GM23248 (cell line): Measurements from ENCODE around the gene TAF12.

Experiments
- EZH2 ChIP-seq: fragments of 200-600 bp; sonication (generic); IDR thresholded peaks from 2 replicates; pipeline ENCODE4 v1.6.1; 2018; ENCODE audit warnings: antibody characterized with exemption, mild to moderate bottlenecking; ENCODE audit not compliant: insufficient read depth, poor library complexity, severe bottlenecking
- EZH2phosphoT487 ChIP-seq: fragments of 200-600 bp; sonication (generic); IDR thresholded peaks from 2 replicates; pipeline ENCODE4 v1.6.1; 2018; ENCODE audit warnings: antibody characterized with exemption, moderate library complexity, mild to moderate bottlenecking, low read depth; ENCODE audit not compliant: insufficient read depth

DNA sequence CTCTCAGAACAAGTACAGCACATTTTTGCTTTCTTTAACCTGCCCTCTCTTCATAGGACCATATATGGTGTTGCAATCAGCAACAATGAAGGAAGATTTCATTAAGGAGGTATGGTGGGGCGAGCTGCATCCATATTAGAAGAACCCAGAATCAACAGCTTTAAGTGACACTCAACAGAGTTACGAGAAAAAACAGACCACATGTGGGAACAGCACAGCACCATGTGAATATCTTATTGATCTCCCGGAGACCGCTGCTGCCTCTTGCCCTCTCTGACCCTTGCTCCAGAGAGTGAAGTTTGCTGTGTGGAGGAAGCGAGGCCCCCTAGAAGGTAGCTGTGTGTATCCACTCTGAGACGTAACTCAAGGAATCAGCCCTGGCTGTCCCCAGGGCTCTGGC is 37.9 kb downstream of the TAF12 start:
- no peak for TF ChIP-seq EZH2
- TF ChIP-seq EZH2phosphoT487, result no peak
